ENCODE measurements around the gene RMRP.

- TF ChIP-seq CTCF (IDR thresholded peaks at IDR 0.05; ENCODE audit: low read depth, low read length, poor library complexity, severe bottlenecking) (no peak), EZH2phosphoT487 (IDR thresholded peaks at IDR 0.05; ENCODE audit: borderline replicate concordance, low read length) (no peak)
These were observed 33.5 kb upstream of the RMRP start for GRCh38 chr9:35691334-35691650.
